Small intestine (tissue), 7 donors: ENCODE results near the gene M6PR. TPM values are rescaled to one million over a fixed set of nuclear protein-coding genes. Genes with fewer than 3 reads are reported as not detected.
"Not testable (repeated sequence)": the region's sequence is repeated elsewhere in the genome, so short reads cannot be mapped to it uniquely, and the experiment has no call there.

Experiments used
- DNase-seq, 2 donors: peaks; one replicate each; pipeline versions ENCODE4 v3.0.0 to v3.0.0-alpha.2; 2013
- FAIRE-seq: peaks from 2 replicates; lab custom pipeline; 2012; peaks lifted over from hg19 to GRCh38; lab: Jason Lieb, UNC
- H3K27ac ChIP-seq, 3 donors: one replicate each; pipeline ENCODE4 v1.5.1; 2013; ENCODE audit warnings: low read length in 2 of 3, mild to moderate bottlenecking in 2 of 3, control low read depth in 1 of 3, inconsistent platforms in 1 of 3, low read depth in 1 of 3, moderate library complexity in 1 of 3
- H3K27me3 ChIP-seq, 3 donors: one replicate each; pipeline ENCODE4 v1.6.1; 2013; ENCODE audit warnings: low read length in 3 of 3, inconsistent platforms in 1 of 3; ENCODE audit not compliant: control insufficient read depth in 3 of 3, insufficient read depth in 3 of 3
- H3K36me3 ChIP-seq, 3 donors: one replicate each; pipeline ENCODE4 v1.6.1; 2013; ENCODE audit warnings: low read length in 3 of 3, inconsistent platforms in 1 of 3, low read depth in 1 of 3, mild to moderate bottlenecking in 1 of 3, moderate library complexity in 1 of 3; ENCODE audit not compliant: control insufficient read depth in 3 of 3, insufficient read depth in 2 of 3
- H3K4me1 ChIP-seq, 3 donors: one replicate each; pipeline ENCODE4 v1.6.1; 2013; ENCODE audit warnings: low read length in 2 of 3, inconsistent platforms in 1 of 3, low read depth in 1 of 3, mild to moderate bottlenecking in 1 of 3, moderate library complexity in 1 of 3; ENCODE audit not compliant: control insufficient read depth in 3 of 3, insufficient read depth in 2 of 3
- H3K4me3 ChIP-seq, 3 donors: one replicate each; pipeline ENCODE4 v1.5.1; 2013; ENCODE audit warnings: low read length in 3 of 3, control low read depth in 1 of 3, inconsistent platforms in 1 of 3, low read depth in 1 of 3, mild to moderate bottlenecking in 1 of 3, moderate library complexity in 1 of 3
- H3K9me3 ChIP-seq, 2 donors: one replicate each; pipeline ENCODE4 v1.6.1; 2013; ENCODE audit warnings: low read depth in 1 of 2, low read length in 1 of 2; ENCODE audit not compliant: control insufficient read depth in 2 of 2, insufficient read depth in 1 of 2
- WGBS, 3 donors: extraction: QIAGEN DNeasy Blood & Tissue Kit; methylation state at CpG; one replicate each; pipeline ENCODE4 v1.1.7; 2013; 5-methylcytosine and 5-hydroxymethylcytosine counted together
- polyA plus RNA-seq, 4 donors: library from polyadenylated mRNA; stranded (reverse) in 3 of 4; unstranded in 1 of 4; fragments of 200-250 nt in 3 of 4; fragments of 120-200 nt in 1 of 4; gene quantifications; one replicate each; pipeline versions ENCODE4 v1.2.1 to v1.2.3, GENCODE V29; 2013
- donor health status: healthy with polysubstance abuse.
- donor health status: control.
- donor health status: control.
- donor health status: Bipolar disorder and iron deficiency.
- donor health status: healthy.

Gene M6PR
- polyA plus RNA-seq, 4 donors: 25.9 to 169 (median 40.7) TPM

DNA sequence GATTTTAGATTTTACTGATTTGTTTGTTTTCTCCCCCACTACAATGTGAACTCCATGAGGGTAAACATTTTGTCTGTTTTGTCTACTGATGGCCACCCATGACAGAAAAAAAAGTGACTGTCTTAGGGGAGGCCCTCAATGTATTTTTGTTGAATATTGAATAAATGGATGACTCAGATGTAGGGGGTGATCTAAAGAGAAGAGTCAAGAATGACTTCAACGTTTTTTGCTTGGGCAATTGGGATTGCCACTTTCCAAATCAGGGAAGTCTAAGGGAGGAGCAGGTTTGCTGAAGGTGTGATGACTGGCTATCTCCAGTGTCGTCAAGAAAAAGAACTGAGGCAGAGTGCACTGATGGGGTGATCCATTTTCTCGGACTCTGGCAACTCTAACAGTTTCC is 45.8 kb downstream of the M6PR start:
- WGBS, 3 donors: 72 to 81% (median 73%) methylated on average over 3 of the region's 3 CpGs

DNA sequence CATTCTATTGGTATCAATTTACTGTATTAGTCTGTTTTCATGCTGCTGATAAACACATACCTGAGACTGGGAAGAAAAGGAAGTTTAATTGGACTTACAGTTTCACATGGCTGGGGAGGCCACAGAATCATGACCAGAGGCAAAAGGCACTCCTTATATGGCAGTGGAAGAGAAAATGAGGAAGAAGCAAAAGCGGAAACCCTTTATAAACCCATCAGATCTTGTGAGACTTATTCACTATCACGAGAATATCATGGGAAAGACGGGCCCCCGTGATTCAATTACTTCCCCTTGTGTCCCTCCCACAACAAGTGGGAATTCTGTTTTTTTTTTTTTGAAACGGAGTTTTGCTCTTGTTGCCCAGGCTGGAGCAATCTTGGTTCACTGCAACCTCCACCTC is 46.7 kb downstream of the M6PR start:
- not testable (repeated sequence) for H3K4me1 ChIP-seq, FAIRE-seq, H3K4me3 ChIP-seq, H3K27me3 ChIP-seq, DNase-seq, H3K27ac ChIP-seq, H3K36me3 ChIP-seq, H3K9me3 ChIP-seq
- WGBS, 3 donors: 73 to 86% (median 82%) methylated on average over 5 of the region's 5 CpGs

More for the DNA sequence above, 45.8 kb downstream of the M6PR start:
- Histone ChIP-seq H3K4me1 (no peaks in the 10 kb centered on the region), H3K36me3 (no peaks in the 10 kb centered on the region), H3K27me3 (no peaks in the 10 kb centered on the region), H3K27ac (no peak overlapping the region), H3K4me3 (no peak overlapping the region), H3K9me3 (no peaks in the 10 kb centered on the region)
- FAIRE-seq (no peak), DNase-seq (no peak)

DNA sequence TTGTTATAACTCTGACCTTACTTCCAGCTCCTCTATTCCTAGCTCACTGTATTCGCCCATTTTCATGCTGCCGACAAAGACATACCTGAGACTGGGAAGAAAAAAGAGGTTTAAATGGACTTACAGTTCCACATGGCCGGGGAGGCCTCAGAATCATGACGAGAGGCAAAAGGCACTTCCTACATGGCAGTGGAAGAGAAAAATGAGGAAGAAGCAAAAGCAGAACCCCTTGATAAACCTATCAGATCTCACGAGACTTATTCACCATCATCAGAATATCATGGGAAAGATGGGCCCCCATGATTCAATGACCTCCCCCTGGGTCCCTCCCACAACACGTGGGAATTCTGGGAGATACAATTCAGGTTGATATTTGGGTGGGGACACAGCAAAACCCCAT is 49.6 kb downstream of the M6PR start:
- Histone ChIP-seq H3K27ac (no peak overlapping the region), H3K4me3 (no peak overlapping the region), H3K27me3 (no peaks in the 10 kb centered on the region), H3K4me1 (no peaks in the 10 kb centered on the region), H3K9me3 (no peaks in the 10 kb centered on the region), H3K36me3 (no peaks in the 10 kb centered on the region)
- FAIRE-seq (no peak), DNase-seq (no peak)
- 80 to 85% (median 84%) methylated on average over 6 of the region's 6 CpGs for WGBS, 3 donors

DNA sequence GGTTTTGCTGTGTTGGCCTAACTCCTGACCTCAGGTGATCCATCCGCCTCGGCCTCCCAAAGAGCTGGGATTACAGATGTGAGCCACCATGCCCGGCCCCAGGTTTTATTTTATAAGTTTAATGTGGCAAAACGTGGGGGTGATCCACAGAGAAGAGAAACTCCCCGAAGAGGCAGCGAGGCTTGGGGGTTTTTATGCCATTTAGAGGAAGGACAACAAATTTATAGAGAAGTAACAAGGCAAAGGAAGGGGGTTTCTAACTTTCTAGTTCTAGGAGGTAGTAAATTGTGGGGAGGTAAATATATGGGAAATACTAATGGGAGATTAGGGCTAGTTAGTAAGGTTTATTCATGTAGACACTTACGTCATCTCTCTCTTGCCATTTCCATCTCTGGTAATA is 52.4 kb downstream of the M6PR start:
- WGBS, 3 donors: 82 to 87% (median 85%) methylated on average over 7 of the region's 7 CpGs
- Histone ChIP-seq H3K4me1 (no peaks in the 10 kb centered on the region), H3K9me3 (no peaks in the 10 kb centered on the region), H3K36me3 (no peaks in the 10 kb centered on the region), H3K4me3 (no peak overlapping the region), H3K27ac (no peak overlapping the region), H3K27me3 (no peaks in the 10 kb centered on the region)
- DNase-seq: no peak
- no peak for FAIRE-seq

DNA sequence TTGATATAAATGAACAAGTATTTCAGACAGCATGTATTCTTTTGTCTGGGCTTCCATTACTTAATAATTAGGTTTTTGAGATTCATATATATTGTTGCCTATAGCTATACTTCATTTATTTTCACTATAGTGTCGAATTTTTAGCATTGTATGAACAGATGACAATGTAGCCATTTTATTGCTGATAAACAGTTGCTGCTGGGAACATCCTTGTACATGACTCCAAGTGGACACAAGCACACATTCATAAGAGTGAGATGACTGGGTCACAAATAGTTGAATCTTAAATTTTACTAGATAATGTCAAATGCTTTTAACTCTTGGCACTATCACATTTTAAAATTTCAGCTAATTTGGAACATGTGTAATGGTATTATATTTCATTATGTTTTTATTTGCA is 54.5 kb downstream of the M6PR start:
- FAIRE-seq: no peak

DNA sequence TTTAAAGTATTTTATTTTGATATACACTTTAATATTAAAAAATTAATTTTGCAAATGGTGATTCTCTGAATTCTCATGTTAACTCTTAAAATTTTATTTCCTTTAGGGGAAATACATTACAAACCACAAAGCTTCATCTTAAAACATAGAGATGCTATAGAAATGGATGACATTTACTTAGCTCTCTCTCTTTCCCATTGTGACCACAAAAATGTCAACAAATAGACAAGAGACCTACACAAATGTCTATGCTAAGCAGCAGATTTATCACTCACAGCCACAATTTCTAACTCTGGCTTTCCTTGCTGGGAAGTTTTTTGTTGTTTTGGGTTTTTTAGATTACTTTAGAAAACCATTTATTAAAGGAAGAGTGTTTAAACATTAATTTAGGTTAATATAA is 55.1 kb downstream of the M6PR start:
- no peak overlapping the region for H3K4me3 ChIP-seq
- H3K4me1 ChIP-seq: no peaks in the 10 kb centered on the region
- no peaks in the 10 kb centered on the region for H3K36me3 ChIP-seq
- no peak overlapping the region for H3K27ac ChIP-seq
- FAIRE-seq (no peak), DNase-seq (no peak)
- no peaks in the 10 kb centered on the region for H3K27me3 ChIP-seq
- no peaks in the 10 kb centered on the region for H3K9me3 ChIP-seq

More for the DNA sequence above, 54.5 kb downstream of the M6PR start:
- no peaks in the 10 kb centered on the region for H3K27me3 ChIP-seq
- DNase-seq: no peak
- no peaks in the 10 kb centered on the region for H3K36me3 ChIP-seq
- H3K4me3 ChIP-seq: no peak overlapping the region
- H3K9me3 ChIP-seq: no peaks in the 10 kb centered on the region
- H3K27ac ChIP-seq: no peak overlapping the region
- WGBS, 3 donors: 15 to 75% (median 46%) methylated on average over 1 of the region's 1 CpG
- H3K4me1 ChIP-seq: no peaks in the 10 kb centered on the region

DNA sequence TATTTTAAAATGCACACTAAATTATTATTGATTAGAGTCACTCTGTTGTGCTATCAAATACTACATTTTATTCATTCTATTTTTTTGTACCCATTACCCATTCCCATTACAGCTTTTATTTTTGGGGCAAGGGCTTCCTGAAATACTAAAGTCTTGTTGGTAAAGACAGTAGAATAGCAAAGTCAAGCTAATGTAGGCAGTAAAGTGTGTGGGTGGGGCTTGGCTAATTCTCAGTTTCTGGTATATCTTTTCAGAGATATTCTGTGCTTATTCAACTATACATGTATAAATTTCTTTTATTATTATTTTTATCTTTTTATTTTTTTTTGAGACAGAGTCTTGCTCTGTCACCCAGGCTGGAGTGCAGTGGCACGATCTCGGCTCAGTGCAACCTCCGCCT is 57.5 kb downstream of the M6PR start:
- peaks cover 0 to 3% of the 10 kb centered on the region in 2 donors for H3K9me3 ChIP-seq
- no peak for DNase-seq
- no peak overlapping the region for H3K4me3 ChIP-seq
- no peaks in the 10 kb centered on the region for H3K4me1 ChIP-seq
- no peaks in the 10 kb centered on the region for H3K27me3 ChIP-seq
- 94 to 98% (median 96%) methylated on average over 3 of the region's 3 CpGs for WGBS, 3 donors
- FAIRE-seq: no peak
- H3K27ac ChIP-seq: no peak overlapping the region
- H3K36me3 ChIP-seq: no peaks in the 10 kb centered on the region

Other genes with a start within 250 kb of the M6PR start
- gene A2ML1, start 127.0 kb downstream of the M6PR start, polyA plus RNA-seq: under 1 TPM in 2 of 4 donors, not detected in 2; 0.10 to 0.22 TPM
- gene PHC1, start 35.1 kb downstream of the M6PR start, polyA plus RNA-seq: 10 to 100 TPM in 2 of 4 donors, 1 to 10 TPM in 2; 3.2 to 22.4 (median 7.1) TPM
- 1 to 10 TPM in 3 of 4 donors, not detected in 1; 1.4 to 1.7 (median 1.6) TPM for gene KLRG1, start 39.9 kb upstream of the M6PR start, polyA plus RNA-seq
- gene A2M, start 166.3 kb upstream of the M6PR start, polyA plus RNA-seq: 10 to 100 TPM in 3 of 4 donors, 1 to 10 TPM in 1; 4.7 to 93.5 (median 42.1) TPM